Activated CD4-positive, CD25-positive, alpha-beta regulatory T cell treated with anti-CD3 and anti-CD28 coated beads, Interleukin-2, amount 50 U/mL, for 24 hours (primary cell): ENCODE data around the gene EFS.
A peak's percentile ranks its signal among the peaks of the same experiment; 100 is the strongest.
"Not testable (repeated sequence)": the region's sequence is repeated elsewhere in the genome, so short reads cannot be mapped to it uniquely, and the experiment has no call there.

Experiments used
- ATAC-seq, 2 donors: fragments of 150-1000 bp; cut with Tn5 transposase; one replicate each; pipeline ENCODE4 v1.10.0; 2021; ENCODE audit warnings: mild to moderate bottlenecking in 1 of 2, moderate library complexity in 1 of 2

EFS gene

DNA sequence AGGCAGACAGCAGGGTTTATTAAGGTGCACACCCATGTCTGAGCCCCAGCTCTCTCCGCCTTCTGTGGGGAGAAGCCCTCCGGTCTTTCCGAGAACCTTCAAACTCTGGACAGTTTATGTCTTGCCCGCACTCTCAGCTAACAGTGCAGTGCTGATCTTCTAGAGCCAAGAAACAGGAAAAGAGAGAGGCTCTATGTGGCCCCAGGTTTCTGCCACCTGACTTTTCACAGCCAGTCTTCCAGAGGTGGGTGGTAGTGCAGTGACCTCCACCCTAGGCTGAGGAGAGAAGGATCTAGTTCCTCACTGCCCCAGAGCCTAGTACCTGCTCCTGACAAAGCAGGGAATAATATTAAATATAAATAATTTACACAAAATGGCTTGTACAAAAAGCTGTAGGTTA lies 8.3 kb downstream of the EFS start:
- ATAC-seq: no peak

DNA sequence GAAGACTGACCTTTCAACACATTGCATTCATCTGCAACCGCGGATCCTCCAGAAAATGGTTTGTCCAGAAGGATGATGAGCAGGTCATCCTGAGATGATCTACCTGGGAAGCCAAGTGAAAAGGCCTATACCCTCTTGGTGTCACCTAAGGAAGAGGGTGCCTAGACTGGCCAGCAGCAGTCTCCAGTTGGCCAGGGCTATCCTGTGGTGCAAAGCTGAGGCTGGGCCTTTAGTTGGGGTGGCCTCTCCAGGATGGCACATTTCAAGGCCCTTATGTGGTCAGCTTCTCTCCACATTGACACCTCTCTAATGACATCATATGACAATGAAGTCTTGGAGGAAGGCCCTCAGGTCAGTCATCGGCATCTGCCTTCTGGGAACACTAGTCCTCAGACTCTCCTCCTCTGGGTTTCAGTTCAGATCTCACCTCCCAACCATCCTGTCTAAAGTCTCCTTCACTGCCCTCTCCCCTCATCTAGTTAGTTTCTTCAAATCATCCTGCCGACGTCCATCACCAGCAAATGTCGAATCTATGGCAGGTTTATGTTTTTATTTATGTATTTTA lies 9.0 kb downstream of the EFS start:
- ATAC-seq: no peak

DNA sequence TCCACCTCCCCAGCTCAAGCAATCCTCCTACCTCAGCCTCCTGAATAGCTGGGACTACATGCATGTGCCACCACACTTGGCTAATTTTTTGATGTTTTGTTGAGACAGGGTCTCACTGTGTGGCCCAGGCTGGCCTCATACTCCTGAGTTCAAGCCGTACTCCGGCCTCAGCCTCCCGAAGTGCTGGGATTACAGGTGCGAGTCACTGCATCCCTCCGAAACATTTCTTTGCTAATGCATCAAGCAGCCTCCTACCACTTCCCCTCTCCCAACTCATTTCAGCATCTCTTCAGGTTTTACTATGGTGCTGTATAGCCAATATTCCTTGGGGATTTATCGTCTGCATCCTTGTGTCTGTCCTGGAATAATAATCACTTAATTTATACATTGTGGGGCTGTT lies 10.0 kb downstream of the EFS start:
- ATAC-seq: no peak

DNA sequence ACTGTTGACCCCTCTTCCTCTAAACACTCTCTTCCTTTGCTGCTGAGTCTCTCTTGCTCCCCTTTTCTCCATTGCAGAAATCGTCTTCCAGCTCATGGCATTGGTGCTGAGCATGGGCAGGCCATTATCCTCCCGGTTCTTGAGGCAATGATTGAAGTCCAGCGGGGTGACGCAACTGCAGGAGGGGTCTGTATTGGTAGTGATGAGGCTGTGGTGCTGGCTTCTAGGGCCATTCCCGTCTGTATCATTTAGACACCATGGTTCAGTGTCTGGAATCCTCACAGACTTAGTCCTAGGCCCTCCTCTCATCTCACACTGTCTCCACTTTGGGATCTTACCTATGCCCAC lies 11.6 kb downstream of the EFS start:
- ATAC-seq: no peak

DNA sequence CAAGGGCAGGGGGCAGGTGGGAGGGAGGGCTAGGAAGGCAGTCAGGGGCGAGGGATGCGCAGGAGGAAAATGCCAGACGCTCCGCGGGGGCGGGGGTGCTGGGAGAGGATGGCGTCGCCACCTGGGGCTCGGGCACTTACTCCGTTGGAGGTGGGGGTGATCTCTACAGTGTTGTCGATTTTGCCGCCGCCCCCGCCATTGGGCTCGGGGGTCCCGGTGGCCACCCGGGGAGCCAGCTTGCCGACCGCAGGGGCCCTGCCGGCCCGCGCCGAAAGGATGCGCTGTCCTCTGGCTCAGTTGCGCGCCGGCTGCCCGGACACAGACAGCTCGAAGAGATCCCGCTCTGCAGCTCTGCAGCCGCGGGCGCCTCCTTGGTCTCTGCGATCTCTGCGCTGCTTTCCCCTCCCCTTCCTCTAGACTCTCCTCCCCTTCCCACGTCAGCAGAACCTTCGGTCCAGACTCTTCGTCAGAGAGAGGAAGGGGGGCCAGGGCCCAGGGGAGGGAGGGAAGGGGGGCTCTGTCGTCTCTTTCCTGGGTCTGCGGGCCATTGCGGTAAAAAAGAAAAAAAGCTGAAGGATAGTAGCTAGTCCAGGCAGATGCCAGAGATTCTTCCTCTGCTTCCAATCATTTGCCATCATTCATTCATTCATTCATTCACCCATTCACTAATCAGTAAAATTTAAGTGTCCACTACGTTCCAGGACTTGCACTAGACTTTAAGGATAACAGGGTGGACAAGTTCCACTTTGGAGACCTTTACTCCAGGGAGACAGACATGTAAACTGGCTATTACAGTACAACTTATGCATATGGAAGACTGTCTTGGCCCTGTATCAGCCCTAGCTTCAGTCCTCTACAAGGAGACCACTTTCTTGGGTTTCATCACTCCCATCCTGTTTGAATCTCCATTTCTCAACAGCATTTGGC lies 12.2 kb downstream of the EFS start, which contains the start of gene SLC22A17:
Gene SLC22A17, minus strand, starts transcription at position 382 of the 927 bp plus-strand sequence.
- peak; percentile 83 to 85 for ATAC-seq

DNA sequence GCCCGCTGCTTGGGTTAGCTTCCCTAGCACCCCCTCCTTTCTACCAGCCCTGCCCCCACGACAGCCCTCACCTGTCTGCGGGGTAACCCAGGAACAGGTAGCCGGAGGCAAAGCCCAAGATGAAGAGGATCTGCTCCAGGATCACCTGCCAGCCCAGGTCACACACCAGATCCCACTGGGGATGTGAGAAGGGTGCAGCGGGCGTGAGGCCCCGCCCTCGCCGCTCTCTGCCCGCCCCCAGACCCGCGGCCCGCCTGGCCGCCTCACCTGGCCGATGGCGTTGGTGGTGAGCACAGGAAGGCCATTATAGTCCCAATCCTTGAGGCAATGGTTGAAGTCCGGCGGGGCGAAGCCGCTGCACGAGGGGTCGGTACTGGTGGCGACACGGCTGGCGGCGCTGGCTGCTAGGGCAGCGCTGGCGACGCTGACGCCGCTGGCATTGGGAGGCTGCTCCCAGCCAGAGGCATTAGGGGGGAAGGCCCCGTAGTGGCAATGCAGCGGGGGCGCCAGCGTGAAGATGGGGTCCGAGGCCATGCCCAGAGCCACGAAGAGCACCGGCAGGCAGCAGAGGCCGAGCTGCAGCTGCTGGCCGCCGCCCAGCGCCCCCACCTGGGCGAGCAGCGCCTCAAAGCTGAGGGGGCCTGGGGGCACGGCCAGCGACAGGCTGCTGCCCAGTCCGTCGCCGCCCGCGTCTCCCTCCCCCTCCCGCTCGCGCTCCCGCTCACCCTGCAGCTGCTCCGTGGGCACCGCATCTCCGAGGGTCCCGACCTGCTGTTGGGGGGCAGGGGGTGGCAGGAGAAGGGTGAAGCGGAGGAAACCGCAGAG lies 13.1 kb downstream of the EFS start:
- no peak for ATAC-seq

DNA sequence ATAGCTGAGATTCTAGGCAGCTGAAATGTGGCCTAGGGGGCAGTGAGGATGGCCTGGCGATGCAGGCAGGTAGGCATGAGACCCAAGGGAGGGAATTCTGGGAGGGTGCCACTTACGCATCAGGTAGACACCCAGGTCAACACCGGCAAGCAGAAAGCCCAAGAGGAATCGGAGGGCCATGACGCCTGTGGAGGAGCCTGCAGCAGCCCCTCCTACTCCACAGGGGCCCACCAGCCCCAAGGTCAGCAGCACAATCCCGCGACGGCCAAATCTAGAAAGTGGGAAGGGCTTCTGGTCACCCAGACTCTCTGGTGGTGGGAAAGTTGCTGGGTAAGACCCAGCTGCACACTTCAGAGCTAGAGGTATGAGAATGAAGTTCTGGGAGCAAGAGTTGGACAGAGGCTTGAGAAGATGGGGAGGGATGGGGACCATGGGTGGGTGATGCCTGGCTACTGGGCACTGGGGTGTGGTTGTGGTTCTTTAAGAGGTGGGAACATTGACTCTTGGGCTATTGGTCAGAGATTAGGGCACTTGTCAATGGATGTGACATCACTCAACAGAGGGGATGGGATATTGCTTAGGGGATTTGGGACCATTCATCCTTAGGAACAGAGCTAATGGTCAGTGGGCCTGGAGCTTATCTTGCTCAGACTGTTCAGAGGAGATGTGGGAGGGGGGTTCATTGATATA lies 15.7 kb downstream of the EFS start:
- no peak for ATAC-seq

DNA sequence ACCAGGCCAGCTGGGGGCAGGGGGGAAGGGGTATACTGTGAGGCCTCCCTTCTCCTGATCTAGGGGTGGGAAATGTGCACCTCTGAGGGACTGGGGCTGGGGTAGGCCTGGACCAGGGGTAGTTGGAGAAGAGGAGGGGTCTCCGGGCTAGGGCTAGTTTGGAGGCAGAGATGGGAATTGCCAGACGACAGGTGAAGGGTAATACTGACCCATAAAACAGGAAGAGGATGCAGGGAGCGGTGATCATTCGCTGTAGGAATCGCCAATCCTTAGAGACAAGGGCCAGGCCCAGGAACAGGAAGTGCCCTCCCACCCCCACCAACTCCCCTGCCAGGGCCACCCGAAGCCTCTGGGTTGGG lies 16.7 kb downstream of the EFS start:
- no peak for ATAC-seq

DNA sequence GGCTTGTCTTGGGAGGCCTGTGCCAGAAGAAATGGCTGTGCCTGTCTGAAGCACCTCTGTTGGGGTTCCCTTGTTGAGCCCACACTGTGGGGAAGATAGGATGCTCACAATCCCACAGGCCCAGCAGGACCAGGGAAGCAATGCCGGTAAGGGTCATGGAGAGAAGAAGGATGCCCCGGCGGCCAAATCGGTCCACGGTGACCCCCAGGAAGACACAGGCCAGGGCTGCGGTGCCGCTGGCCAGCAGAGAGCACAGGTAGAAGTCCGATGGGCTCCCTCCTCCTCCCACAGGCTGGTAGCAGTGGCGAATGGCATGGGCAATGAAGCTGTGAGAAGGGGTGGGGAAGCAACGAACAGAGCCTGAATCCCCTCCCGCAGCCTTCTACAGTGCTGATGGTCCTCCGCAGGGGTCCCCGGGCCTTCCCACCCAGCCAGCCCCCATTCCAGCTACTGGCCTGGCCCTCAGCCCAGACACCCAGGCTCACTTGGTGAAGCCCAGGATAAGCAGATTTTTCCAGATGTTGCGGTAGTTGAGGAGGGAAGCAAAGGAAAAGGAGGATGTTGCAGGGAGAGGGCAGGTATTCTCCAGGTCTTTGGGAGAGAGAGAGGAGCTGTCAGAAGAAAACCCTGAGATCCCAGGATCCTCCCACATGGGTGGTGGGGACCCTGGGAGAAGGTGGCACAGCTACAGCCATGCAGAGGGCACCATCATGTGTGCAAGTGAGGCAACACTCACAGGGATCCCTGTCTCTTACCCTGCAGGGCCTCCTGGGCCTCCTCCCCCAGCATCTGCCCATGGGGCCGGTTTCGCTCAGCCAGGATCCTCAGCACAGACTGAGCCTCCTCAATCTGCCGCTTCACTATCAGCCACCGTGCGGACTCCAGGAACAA lies 17.3 kb downstream of the EFS start:
- ATAC-seq: no peak

DNA sequence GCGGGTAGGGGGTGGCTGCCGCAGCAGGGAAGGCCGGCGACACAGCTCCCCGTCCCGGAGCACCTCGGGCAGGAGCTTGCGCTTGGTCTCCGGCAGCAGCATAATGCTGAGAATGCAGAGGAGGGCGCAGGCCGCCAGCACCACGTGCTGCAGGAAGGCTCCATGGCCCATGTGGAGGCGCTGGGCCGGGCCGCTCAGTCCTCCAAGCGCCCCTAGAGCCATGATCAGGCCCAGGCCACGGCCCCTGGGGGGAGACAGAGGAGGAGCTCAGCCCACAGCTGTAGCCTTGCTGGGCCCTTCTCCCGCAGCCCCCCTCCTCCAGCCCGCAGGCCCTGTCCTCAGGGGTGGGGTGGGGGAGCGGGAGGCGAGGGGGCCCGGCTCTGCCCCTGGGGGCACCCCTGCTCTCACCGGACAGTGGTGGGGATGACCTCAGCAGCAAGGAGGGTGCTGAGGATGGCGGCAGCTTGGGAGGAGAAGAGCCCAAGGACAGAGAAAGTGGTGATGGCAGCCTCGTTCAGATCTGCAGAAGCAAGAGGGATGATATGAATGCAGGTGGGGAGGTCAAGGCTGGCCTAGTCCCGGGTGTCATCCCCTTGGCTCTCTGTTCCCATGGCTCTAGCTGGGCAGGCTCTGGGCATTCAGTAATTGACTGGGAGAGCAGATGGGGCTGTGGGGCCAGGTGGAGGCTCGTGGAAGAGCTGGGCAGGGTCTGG lies 18.1 kb downstream of the EFS start:
- ATAC-seq: no peak

DNA sequence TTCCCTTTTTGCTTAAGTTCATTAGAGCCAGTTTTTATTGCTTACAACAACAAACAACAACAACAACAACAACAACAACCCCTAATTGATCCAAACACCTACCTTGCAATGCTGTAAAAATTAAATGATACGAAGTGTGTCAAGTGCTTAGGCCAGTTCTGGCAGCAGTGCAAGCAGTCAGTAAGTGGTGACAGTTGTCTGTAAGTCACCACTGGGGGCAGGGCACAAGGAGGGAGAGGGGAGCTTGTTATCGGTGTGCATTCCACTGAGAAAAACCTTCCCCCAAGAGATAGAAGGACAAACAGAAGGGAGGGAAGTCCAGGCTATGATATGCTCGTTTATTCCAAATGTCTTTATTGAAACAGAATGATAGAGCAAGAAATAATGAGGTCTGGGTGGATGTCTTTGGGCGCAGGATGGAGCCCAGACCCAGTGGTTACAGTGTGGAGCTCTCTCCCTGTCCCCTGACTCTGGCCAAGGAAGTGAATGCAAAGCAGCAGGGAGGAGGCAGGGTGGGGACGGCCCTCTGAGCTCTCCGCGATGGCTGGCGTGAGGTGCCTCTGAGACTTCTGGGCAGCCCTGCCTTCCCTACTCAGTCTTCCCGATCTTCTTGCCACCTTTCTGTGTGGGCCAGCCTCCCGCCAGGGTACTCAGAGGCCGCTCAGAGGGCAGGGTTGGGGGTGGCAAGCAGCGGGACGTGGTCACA lies 18.8 kb downstream of the EFS start:
- ATAC-seq: no peak

DNA sequence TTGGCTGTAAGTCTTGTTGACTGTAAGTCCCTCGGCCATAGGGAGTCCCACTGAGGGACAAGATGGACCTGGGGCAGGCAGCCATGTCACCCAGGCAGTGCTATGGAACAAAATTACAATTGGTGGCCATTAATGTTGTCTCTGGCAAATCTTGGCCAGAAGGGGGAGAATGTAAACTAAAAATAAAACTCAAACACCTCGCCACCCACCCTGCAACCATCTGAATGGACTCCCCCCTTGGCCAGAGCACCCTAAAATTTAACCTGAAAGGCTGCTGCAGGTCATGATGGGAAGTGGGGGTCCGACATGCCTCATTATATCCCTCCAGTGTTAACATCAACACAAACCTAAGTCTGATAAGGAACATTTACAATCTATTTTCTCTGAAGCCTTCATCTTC lies 20.5 kb downstream of the EFS start:
- no peak for ATAC-seq

DNA sequence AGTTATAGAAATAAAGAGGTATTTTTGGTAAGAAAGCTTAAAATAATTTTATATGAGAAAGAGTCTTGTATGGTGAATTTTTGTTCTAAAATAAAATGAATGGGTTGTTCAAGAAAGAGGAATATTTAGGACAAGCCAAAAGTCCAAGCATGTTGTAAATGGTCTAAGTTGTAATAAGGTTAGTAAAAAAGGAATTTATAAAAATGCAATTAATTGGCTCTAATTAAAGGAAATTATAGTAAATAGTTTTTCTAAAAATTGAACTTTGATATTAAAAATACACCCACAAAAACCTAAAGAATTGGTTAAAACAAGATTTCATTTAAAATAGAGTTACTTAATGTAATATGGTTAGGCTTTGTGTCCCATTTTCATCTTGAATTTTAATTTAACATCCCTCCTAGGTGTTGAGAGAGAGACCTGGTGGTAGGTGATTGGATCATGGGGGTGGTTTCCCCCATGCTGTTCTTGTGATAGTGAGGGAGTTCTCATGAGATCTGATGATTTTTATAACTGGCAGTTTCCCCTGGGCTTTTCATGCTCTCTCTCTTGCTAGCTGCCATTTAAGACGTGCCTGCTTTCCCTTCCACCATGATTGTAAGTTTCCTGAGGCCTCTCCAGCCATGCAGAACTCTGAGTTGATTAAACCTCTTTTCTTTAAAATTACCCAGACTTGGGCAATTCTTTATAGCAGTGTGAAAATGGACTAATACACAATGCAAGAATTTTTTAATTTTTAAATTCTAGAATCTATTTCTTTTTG lies 25.3 kb downstream of the EFS start:
- no peak for ATAC-seq

DNA sequence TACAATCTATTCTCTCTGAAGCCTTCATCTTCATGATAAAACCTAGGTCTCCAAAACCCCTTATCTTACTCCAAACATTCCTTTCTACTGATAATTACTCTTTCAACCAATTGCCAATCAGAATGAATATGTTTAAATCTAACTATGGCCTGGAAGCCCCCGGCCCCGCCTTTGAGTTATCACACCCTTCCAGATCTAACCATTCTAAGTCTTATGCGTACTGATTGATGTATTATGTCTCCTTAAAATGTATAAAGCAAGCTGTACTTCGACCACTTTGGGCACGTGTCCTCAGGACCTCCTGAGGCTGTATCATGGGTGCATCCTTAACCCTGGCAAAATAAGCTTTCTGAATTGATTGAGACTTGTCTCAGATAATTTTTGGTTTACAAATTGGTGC lies 29.3 kb downstream of the EFS start:
- no peak for ATAC-seq

DNA sequence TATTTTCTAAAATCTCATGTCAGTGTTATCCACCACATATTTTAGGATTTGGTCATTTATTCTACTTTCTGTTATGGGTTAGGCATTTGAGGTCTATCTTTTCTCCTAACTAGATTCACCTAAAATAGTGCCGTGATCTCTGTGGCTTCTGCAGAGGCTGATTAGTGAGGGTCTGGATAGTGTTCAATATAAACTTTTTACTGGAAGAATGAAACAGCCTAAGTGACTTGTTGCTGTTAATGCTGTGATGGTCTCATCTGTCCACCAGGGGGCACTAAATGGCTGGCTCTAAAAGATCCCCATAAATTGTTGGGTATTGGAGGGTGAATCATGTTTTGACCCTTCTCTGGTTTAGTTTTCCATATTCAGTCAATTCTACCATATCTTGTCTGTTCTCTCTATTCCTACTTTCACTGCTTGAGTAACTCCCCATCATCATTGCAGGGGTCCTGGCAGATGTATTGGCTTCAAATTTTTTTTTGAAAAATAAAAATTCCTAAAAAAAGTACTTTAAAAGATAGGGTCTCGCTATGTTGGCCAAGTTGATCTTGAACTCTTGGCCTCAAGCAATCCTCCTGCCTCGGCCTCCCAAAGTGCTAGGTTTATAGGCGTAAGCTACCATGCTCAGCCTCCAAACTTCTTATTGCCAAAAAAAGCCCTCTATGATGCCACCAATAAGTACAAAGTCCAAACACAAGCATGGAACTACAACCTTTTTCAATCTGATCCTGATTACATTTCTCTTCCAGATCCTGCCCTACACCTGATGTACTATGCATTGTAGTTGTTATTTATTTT lies 36.8 kb downstream of the EFS start:
- peak; percentile 51 to 65 for ATAC-seq

DNA sequence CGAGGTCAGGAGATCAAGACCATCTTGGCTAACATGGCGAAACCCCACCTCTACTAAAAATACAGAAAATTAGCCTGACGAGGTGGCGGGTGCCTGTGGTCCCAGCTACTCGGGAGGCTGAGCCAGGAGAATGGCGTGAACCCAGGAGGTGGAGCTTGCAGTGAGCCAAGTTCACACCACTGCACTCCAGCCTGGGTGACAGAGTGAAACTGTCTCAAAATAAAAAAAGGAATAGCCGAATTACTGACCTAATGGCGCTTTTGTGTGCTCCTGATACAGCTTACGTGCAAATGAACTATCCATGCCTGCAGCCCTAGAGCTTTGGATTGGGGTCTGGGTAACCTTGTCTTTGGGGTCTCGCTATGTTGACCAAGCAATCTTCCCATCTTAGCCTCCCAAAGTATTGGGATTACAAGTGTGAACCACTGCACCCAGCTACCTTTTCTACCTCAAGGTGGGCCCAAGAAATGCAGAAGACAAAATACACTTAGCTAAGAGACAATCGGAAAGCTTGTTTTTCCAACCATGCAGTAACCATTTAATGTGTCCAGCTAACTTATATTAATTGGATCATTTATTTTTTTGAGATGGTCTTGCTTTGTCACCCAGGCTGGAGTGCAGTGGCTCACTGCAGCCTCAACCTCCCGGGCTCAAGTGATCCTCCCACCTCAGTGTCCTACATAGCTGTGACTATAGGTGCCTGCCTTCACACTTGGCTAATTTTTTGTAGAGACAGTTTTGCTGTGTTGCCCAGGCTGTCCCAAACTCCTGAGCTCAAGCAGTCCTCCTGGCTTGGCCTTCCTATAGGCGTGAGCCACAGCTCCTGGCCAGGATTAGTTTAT lies 38.3 kb downstream of the EFS start:
- ATAC-seq: no peak

DNA sequence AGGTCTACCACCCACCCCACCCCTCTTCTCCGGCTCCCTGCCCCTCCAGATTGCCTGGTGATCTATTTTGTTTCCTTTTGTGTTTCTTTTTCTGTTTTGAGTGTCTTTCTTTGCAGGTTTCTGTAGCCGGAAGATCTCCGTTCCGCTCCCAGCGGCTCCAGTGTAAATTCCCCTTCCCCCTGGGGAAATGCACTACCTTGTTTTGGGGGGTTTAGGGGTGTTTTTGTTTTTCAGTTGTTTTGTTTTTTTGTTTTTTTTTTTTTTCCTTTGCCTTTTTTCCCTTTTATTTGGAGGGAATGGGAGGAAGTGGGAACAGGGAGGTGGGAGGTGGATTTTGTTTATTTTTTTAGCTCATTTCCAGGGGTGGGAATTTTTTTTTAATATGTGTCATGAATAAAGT lies 39.2 kb downstream of the EFS start:
- ATAC-seq: not testable (repeated sequence)

DNA sequence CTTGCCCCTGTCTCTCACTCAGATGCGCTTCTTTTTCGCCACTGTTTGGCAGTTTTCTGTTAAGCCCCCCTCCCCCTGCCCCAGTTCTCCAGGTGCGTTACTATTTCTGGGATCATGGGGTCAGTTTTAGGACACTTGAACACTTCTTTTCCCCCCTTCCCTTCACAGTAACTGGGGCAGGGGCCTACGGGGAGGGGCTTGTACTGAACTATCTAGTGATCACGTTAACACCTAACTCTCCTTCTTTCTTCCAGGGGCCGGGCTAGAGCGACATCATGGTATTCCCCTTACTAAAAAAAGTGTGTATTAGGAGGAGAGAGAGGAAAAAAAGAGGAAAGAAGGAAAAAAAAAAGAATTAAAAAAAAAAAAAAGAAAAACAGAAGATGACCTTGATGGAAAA lies 40.0 kb downstream of the EFS start:
- ATAC-seq: no peak
